Ishikawa (cell line): ENCODE data around the gene ARL6IP1.

Experiments used
- RAD21 ChIP-seq: IDR thresholded peaks from 2 replicates; pipeline ENCODE4 v1.6.1; 2012; ENCODE audit warnings: low read depth

ARL6IP1 gene

DNA sequence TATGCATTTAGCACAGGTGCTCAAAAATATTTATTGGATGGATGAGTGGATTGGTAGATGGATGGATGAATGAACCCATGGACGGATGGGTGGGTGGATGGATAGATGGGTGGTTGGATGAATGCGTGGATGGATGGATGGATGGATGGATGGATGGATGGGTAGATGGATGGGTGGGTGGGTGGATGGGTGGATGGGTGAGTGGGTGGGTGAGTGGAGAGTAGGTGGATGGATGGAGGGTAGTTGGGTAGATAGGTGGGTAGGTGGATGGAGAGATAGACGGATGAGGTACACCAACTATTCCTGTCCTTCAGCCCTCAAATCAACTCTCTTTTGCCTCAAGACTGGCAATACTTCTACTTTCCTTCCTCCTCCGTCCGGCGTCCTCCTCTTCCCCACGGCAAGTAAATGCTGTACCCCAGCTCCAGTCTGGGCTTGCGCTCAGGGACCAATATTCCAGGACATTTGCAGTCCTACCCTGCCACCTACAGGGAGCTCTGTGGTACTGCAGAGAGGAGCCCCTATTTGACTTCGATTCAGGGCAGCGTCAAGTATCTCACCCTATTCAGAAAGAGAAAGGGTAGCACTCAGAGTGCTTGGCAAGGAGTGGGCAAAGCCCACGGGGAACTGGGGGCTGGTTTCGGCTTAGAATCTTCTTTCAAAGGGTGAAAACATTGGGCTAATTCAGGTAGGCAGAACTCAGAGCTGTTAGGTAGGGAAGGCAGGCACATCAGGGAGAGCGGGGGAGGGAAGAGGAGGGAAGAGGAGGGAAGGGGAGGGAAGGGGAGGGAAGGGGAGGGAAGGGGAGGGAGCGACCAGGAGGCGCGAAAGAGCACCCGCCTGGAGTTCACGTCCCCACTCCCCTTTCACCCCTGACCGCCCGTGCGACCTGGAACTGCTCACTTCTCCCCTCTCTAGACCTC, 41.5 kb downstream of the ARL6IP1 start:
- TF ChIP-seq RAD21, result peak; percentile 59
